ENCODE measurements around the gene BAIAP2.
"Not testable (repeated sequence)": the region's sequence is repeated elsewhere in the genome, so short reads cannot be mapped to it uniquely, and the experiment has no call there.

The BAIAP2 gene

GRCh38 chr17:81151278-81151677 lies 116.3 kb downstream of the BAIAP2 start:
- no peak for DNase-seq (ENCODE audit: low spot score)
- TF ChIP-seq CTCF (IDR thresholded peaks at IDR 0.05; ENCODE audit: borderline replicate concordance, control extremely low read depth, extremely low read depth, insufficient read depth, missing control alignments) = no peak
- in situ Hi-C loops (cut with MboI; ENCODE audit: low sequenced_read_pairs, unreplicated experiment) = no loop called here

- TF ChIP-seq CTCF (IDR thresholded peaks at IDR 0.05; ENCODE audit: borderline replicate concordance, control extremely low read depth, extremely low read depth, insufficient read depth, missing control alignments) = no peak
- DNase-seq (ENCODE audit: low spot score) = no peak
- in situ Hi-C loops (cut with MboI; ENCODE audit: low sequenced_read_pairs, unreplicated experiment) = no loop called here
These were observed 117.4 kb downstream of the BAIAP2 start for GRCh38 chr17:81152288-81152828.

- DNase-seq (ENCODE audit: low spot score) = no peak
- in situ Hi-C loops (cut with MboI; ENCODE audit: low sequenced_read_pairs, unreplicated experiment) = no loop called here
- TF ChIP-seq CTCF (IDR thresholded peaks at IDR 0.05; ENCODE audit: borderline replicate concordance, control extremely low read depth, extremely low read depth, insufficient read depth, missing control alignments) = no peak
These were observed 118.4 kb downstream of the BAIAP2 start for GRCh38 chr17:81153340-81153803.

- in situ Hi-C loops (cut with MboI; ENCODE audit: low sequenced_read_pairs, unreplicated experiment); DNase-seq (ENCODE audit: low spot score): not testable (repeated sequence)
These were observed 119.1 kb downstream of the BAIAP2 start for GRCh38 chr17:81154016-81154415.

- in situ Hi-C loops (cut with MboI; ENCODE audit: low sequenced_read_pairs, unreplicated experiment) = no loop called here
- no peak for DNase-seq (ENCODE audit: low spot score)
- no peak for TF ChIP-seq CTCF (IDR thresholded peaks at IDR 0.05; ENCODE audit: borderline replicate concordance, control extremely low read depth, extremely low read depth, insufficient read depth, missing control alignments)
These were observed 120.0 kb downstream of the BAIAP2 start for GRCh38 chr17:81154961-81155360.

- in situ Hi-C loops (cut with MboI; ENCODE audit: low sequenced_read_pairs, unreplicated experiment) = no loop called here
- DNase-seq (ENCODE audit: low spot score) = no peak
- TF ChIP-seq CTCF (IDR thresholded peaks at IDR 0.05; ENCODE audit: borderline replicate concordance, control extremely low read depth, extremely low read depth, insufficient read depth, missing control alignments) = no peak
These were observed 122.2 kb downstream of the BAIAP2 start for GRCh38 chr17:81156866-81157805.

Data from GM13976 (cell line).